Measurements from ENCODE around the gene GSK3A.

DNA sequence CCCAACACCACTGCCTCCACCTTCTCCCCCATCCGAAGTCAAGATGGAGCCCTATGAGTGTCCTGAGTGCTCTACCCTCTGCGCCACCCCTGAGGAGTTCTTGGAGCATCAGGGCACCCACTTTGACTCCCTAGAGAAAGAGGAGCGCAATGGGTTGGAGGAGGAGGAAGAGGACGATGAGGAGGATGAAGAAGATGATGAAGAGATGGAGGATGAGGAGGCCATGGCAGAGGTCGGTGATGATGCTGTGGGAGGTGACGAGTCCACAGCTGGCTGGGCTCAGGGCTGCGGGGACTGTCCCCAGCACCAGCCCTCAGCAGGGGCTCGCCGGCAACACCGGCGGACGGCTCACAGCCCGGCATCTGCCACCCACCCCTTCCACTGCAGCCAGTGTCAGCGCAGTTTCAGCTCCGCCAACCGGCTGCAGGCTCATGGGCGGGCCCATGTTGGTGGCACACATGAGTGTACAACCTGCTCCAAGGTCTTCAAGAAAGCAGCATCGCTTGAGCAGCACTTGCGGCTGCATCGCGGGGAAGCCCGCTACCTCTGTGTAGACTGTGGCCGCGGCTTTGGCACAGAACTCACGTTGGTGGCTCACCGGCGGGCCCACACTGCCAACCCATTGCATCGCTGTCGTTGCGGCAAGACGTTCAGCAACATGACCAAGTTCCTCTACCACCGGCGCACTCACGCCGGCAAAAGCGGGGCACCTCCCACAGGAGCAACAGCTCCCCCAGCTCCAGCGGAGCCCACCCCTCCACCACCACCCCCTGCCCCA, 17.3 kb downstream of the GSK3A start:
- TF ChIP-seq CTCF (IDR thresholded peaks at IDR 0.05; ENCODE audit: poor library complexity) (no peak), EZH2 (IDR thresholded peaks at IDR 0.05; ENCODE audit: borderline replicate concordance) (no peak), EZH2phosphoT487 (IDR thresholded peaks at IDR 0.05; ENCODE audit: low read depth, severe bottlenecking, unreplicated experiment) (no peak)
